Mesenchymal stem cell (in vitro differentiated cells and primary cell): ENCODE data around the gene ZBTB16.
A peak's percentile ranks its signal among the peaks of the same experiment; 100 is the strongest.

Source experiments
- DNase-seq: peaks from one replicate; pipeline ENCODE4 v3.0.0-alpha.2; 2013
- H2AFZ ChIP-seq: one replicate; pipeline ENCODE4 v1.6.1; 2013; ENCODE audit warnings: low read depth, mild to moderate bottlenecking, control low read depth, inconsistent platforms, low read length, moderate library complexity
- H2AK5ac ChIP-seq: 2 replicates; pipeline ENCODE4 v1.6.1; 2013; ENCODE audit warnings: low read length, moderate library complexity, mild to moderate bottlenecking, inconsistent platforms; ENCODE audit not compliant: severe bottlenecking
- H2BK120ac ChIP-seq: one replicate; pipeline ENCODE4 v1.6.1; 2013; ENCODE audit warnings: low read depth, mild to moderate bottlenecking, inconsistent platforms, low read length, moderate library complexity
- H2BK12ac ChIP-seq, 2 experiments: one replicate each; pipeline ENCODE4 v1.6.1; 2013; ENCODE audit warnings: inconsistent platforms in 2 of 2, low read length in 2 of 2, mild to moderate bottlenecking in 2 of 2, moderate library complexity in 2 of 2, control low read depth in 1 of 2
- H2BK15ac ChIP-seq: one replicate; pipeline ENCODE4 v1.6.1; 2013; ENCODE audit warnings: mild to moderate bottlenecking, low read depth, inconsistent platforms; ENCODE audit not compliant: poor library complexity, severe bottlenecking
- H2BK5ac ChIP-seq: 2 replicates; pipeline ENCODE4 v1.6.1; 2013; ENCODE audit warnings: low read depth, mild to moderate bottlenecking, low read length, control low read depth, inconsistent platforms; ENCODE audit not compliant: poor library complexity, severe bottlenecking
- H3K14ac ChIP-seq, 2 experiments: one replicate each; pipeline ENCODE4 v1.6.1; 2013; ENCODE audit warnings: inconsistent platforms in 2 of 2, low read length in 2 of 2, control low read depth in 1 of 2, mild to moderate bottlenecking in 1 of 2, moderate library complexity in 1 of 2
- H3K18ac ChIP-seq, 2 experiments: one replicate each; pipeline ENCODE4 v1.6.1; 2013; ENCODE audit warnings: inconsistent platforms in 2 of 2, low read length in 2 of 2, control low read depth in 1 of 2, low read depth in 1 of 2, mild to moderate bottlenecking in 1 of 2
- H3K23ac ChIP-seq, 2 experiments: one replicate each; pipeline ENCODE4 v1.6.1; 2013; ENCODE audit warnings: inconsistent platforms in 2 of 2, low read length in 2 of 2, mild to moderate bottlenecking in 2 of 2, moderate library complexity in 2 of 2, control low read depth in 1 of 2
- H3K27ac ChIP-seq: 2 replicates; pipeline ENCODE4 v1.5.1; 2013; ENCODE audit warnings: mild to moderate bottlenecking, moderate library complexity, low read length, control low read depth, inconsistent platforms; ENCODE audit not compliant: poor library complexity, severe bottlenecking
- H3K27me3 ChIP-seq, 2 experiments: 2 replicates each; pipeline versions ENCODE4 v1.6.1 to v1.7.0; 2013; ENCODE audit warnings: low read length in 2 of 2, mild to moderate bottlenecking in 2 of 2, moderate library complexity in 2 of 2, control low read depth in 1 of 2, inconsistent platforms in 1 of 2; ENCODE audit not compliant: control insufficient read depth in 1 of 2, insufficient read depth in 1 of 2
- H3K36me3 ChIP-seq, 2 experiments: 2 replicates each; pipeline versions ENCODE4 v1.6.1 to v1.7.0; 2013; ENCODE audit warnings: low read length in 2 of 2, control low read depth in 1 of 2, inconsistent platforms in 1 of 2, low read depth in 1 of 2, mild to moderate bottlenecking in 1 of 2; ENCODE audit not compliant: insufficient read depth in 2 of 2, control insufficient read depth in 1 of 2
- H3K4ac ChIP-seq, 2 experiments: one replicate each; pipeline ENCODE4 v1.6.1; 2013; ENCODE audit warnings: inconsistent platforms in 2 of 2, low read length in 2 of 2, mild to moderate bottlenecking in 2 of 2, moderate library complexity in 2 of 2, control low read depth in 1 of 2, low read depth in 1 of 2
- H3K4me1 ChIP-seq: 2 replicates; pipeline ENCODE4 v1.6.1; 2013; ENCODE audit warnings: low read depth, low read length, control low read depth; ENCODE audit not compliant: control insufficient read depth, insufficient read depth
- H3K4me2 ChIP-seq: 2 replicates; pipeline ENCODE4 v1.6.1; 2013; ENCODE audit warnings: low read length, mild to moderate bottlenecking, inconsistent platforms; ENCODE audit not compliant: poor library complexity, severe bottlenecking
- H3K4me3 ChIP-seq, 2 experiments: 2 replicates each; pipeline versions ENCODE4 v1.5.1 to v1.7.0; 2013; ENCODE audit warnings: low read length in 2 of 2, mild to moderate bottlenecking in 2 of 2, control low read depth in 1 of 2, low read depth in 1 of 2; ENCODE audit not compliant: insufficient read depth in 1 of 2
- H3K79me1 ChIP-seq: replicated peaks from 2 replicates; pipeline ENCODE4 v1.6.1; 2013; ENCODE audit warnings: mild to moderate bottlenecking, control low read depth, low read length, inconsistent platforms; ENCODE audit not compliant: poor library complexity, severe bottlenecking
- H3K9ac ChIP-seq: 2 replicates; pipeline ENCODE4 v1.7.0; 2013; ENCODE audit warnings: mild to moderate bottlenecking, low read length, moderate library complexity
- H3K9me3 ChIP-seq: 2 replicates; pipeline ENCODE4 v1.7.0; 2013; ENCODE audit warnings: mild to moderate bottlenecking, low read length; ENCODE audit not compliant: control insufficient read depth
- H4K8ac ChIP-seq: one replicate; pipeline ENCODE4 v1.6.1; 2013; ENCODE audit warnings: inconsistent platforms, mild to moderate bottlenecking, low read length, moderate library complexity
- H4K91ac ChIP-seq: one replicate; pipeline ENCODE4 v1.6.1; 2013; ENCODE audit warnings: mild to moderate bottlenecking, low read length, inconsistent platforms
- WGBS: methylation state at CpG from one replicate; pipeline ENCODE4 v1.1.7; 2013; ENCODE audit warnings: mixed read lengths; 5-methylcytosine and 5-hydroxymethylcytosine counted together

The ZBTB16 gene

GRCh38 chr11:114261791-114262190 is 202.3 kb downstream of the ZBTB16 start:
- Histone ChIP-seq H2BK120ac (no peak overlapping the region), H2AFZ (no peak overlapping the region), H3K9me3 (no peaks in the 10 kb centered on the region), H3K18ac (no peak overlapping the region), H3K4me1 (peaks cover 5% of the 10 kb centered on the region), H3K4me2 (no peak overlapping the region), H4K91ac (no peak overlapping the region), H4K8ac (no peak overlapping the region), H2AK5ac (no peak overlapping the region), H3K4ac (no peak overlapping the region), H3K27me3 (peaks cover 63 to 83% of the 10 kb centered on the region in 2 experiments), H3K79me1 (no peaks in the 10 kb centered on the region), H3K23ac (no peak overlapping the region), H2BK15ac (no peak overlapping the region), H3K9ac (no peak overlapping the region), H3K14ac (no peak overlapping the region), H3K27ac (no peak overlapping the region), H2BK5ac (no peak overlapping the region), H3K36me3 (no peaks in the 10 kb centered on the region), H3K4me3 (no peak overlapping the region), H2BK12ac (no peak overlapping the region)
- WGBS = 71% methylated on average over 5 of the region's 7 CpGs
- DNase-seq = no peak

- 34% methylated on average over 7 of the region's 9 CpGs for WGBS
- Histone ChIP-seq H2BK12ac (no peak overlapping the region), H3K4ac (no peak overlapping the region), H3K27ac (no peak overlapping the region), H2BK5ac (no peak overlapping the region), H3K79me1 (no peaks in the 10 kb centered on the region), H4K91ac (no peak overlapping the region), H3K4me2 (no peak overlapping the region), H3K4me1 (peaks cover 1% of the 10 kb centered on the region), H2AK5ac (no peak overlapping the region), H2BK120ac (no peak overlapping the region), H3K27me3 (peaks cover 56 to 72% of the 10 kb centered on the region in 2 experiments), H2BK15ac (no peak overlapping the region), H3K23ac (no peak overlapping the region), H3K36me3 (no peaks in the 10 kb centered on the region), H2AFZ (no peak overlapping the region), H3K14ac (no peak overlapping the region), H3K4me3 (no peak overlapping the region), H3K18ac (no peak overlapping the region), H4K8ac (no peak overlapping the region), H3K9ac (no peak overlapping the region), H3K9me3 (no peaks in the 10 kb centered on the region)
- peak; percentile 71 for DNase-seq
Observed at GRCh38 chr11:114262681-114263512, 203.4 kb downstream of the ZBTB16 start.

GRCh38 chr11:114263513-114264170 is 204.1 kb downstream of the ZBTB16 start:
- no peak overlapping the region for H2BK12ac ChIP-seq

GRCh38 chr11:114264381-114264780 is 204.9 kb downstream of the ZBTB16 start:
- H3K9me3 ChIP-seq = no peaks in the 10 kb centered on the region
- no peak overlapping the region for H3K14ac ChIP-seq
- H3K27me3 ChIP-seq = peaks cover 49 to 58% of the 10 kb centered on the region in 2 experiments
- no peak overlapping the region for H2BK5ac ChIP-seq
- H3K36me3 ChIP-seq = no peaks in the 10 kb centered on the region
- no peak overlapping the region for H3K23ac ChIP-seq
- H3K18ac ChIP-seq = no peak overlapping the region
- H2AK5ac ChIP-seq = no peak overlapping the region
- H3K4me3 ChIP-seq = no peak overlapping the region
- no peak for DNase-seq
- no peaks in the 10 kb centered on the region for H3K4me1 ChIP-seq
- no peak overlapping the region for H4K8ac ChIP-seq
- no peak overlapping the region for H3K9ac ChIP-seq
- H3K79me1 ChIP-seq = no peaks in the 10 kb centered on the region
- no peak overlapping the region for H2BK120ac ChIP-seq
- H3K27ac ChIP-seq = no peak overlapping the region
- H2BK15ac ChIP-seq = no peak overlapping the region
- WGBS = no CpG with 5 or more reads among the region's 2 CpGs
- no peak overlapping the region for H2BK12ac ChIP-seq
- H3K4me2 ChIP-seq = no peak overlapping the region
- H4K91ac ChIP-seq = no peak overlapping the region
- H2AFZ ChIP-seq = no peak overlapping the region
- no peak overlapping the region for H3K4ac ChIP-seq

More at GRCh38 chr11:114263513-114264170, 204.1 kb downstream of the ZBTB16 start:
- Histone ChIP-seq H3K4me3 (no peak overlapping the region), H3K9ac (no peak overlapping the region), H3K23ac (no peak overlapping the region), H2AK5ac (no peak overlapping the region), H4K8ac (no peak overlapping the region), H3K14ac (no peak overlapping the region), H3K79me1 (no peaks in the 10 kb centered on the region), H2BK5ac (no peak overlapping the region), H3K27me3 (peaks cover 53 to 65% of the 10 kb centered on the region in 2 experiments), H2AFZ (no peak overlapping the region), H3K4me1 (no peaks in the 10 kb centered on the region), H3K4me2 (no peak overlapping the region), H2BK15ac (no peak overlapping the region), H2BK120ac (no peak overlapping the region), H3K18ac (no peak overlapping the region), H3K27ac (no peak overlapping the region), H4K91ac (no peak overlapping the region), H3K4ac (no peak overlapping the region), H3K9me3 (no peaks in the 10 kb centered on the region), H3K36me3 (no peaks in the 10 kb centered on the region)
- DNase-seq = no peak
- WGBS = 73% methylated on average over 7 of the region's 7 CpGs
